DND-41 (cell line): Measurements from ENCODE around the gene SLC4A2.
A peak's percentile ranks its signal among the peaks of the same experiment; 100 is the strongest.
"Not testable (repeated sequence)": the region's sequence is repeated elsewhere in the genome, so short reads cannot be mapped to it uniquely, and the experiment has no call there.

ENCODE experiments used
- ATAC-seq: fragments of 200-7000 bp; cut with Tn5 transposase; 3 replicates; pipeline ENCODE4 v1.9.1; 2021; ENCODE audit warnings: low read depth; ENCODE audit not compliant: insufficient read depth
- DNase-seq: peaks from one replicate; pipeline ENCODE4 v3.0.0-alpha.2; 2020
- H2AFZ ChIP-seq: 2 replicates; pipeline ENCODE4 v1.6.0; 2012; ENCODE audit warnings: low read depth, low read length
- H3K27ac ChIP-seq: 2 replicates; pipeline ENCODE4 v1.5.1; 2012; ENCODE audit warnings: low read length, inconsistent platforms
- H3K27me3 ChIP-seq: fragments of 200-600 bp; sonication (generic); 2 replicates; pipeline ENCODE4 v1.6.0; 2012; ENCODE audit warnings: low read length, mild to moderate bottlenecking, inconsistent platforms; ENCODE audit not compliant: insufficient read depth, poor library complexity
- H3K36me3 ChIP-seq: 2 replicates; pipeline ENCODE4 v1.5.1; 2012; ENCODE audit warnings: low read length, inconsistent platforms; ENCODE audit not compliant: insufficient read depth
- H3K4me1 ChIP-seq: 2 replicates; pipeline ENCODE4 v1.5.1; 2012; ENCODE audit warnings: mild to moderate bottlenecking, low read length; ENCODE audit not compliant: insufficient read depth
- H3K4me2 ChIP-seq: 2 replicates; pipeline ENCODE4 v1.6.0; 2012; ENCODE audit warnings: mild to moderate bottlenecking, moderate library complexity, low read length, inconsistent platforms; ENCODE audit not compliant: insufficient read depth
- H3K4me3 ChIP-seq, 2 experiments: fragments of 200-600 bp in 1 of 2; shearing (Covaris generic) in 1 of 2; 2 replicates each; pipeline ENCODE4 v1.5.1; 2012 to 2016; ENCODE audit warnings: inconsistent platforms in 2 of 2, low read length in 2 of 2, mild to moderate bottlenecking in 2 of 2, low read depth in 1 of 2, moderate library complexity in 1 of 2
- H3K79me2 ChIP-seq: 2 replicates; pipeline ENCODE4 v1.6.0; 2012; ENCODE audit warnings: low read length, inconsistent platforms; ENCODE audit not compliant: insufficient read depth
- H3K9ac ChIP-seq: 2 replicates; pipeline ENCODE4 v1.6.0; 2012; ENCODE audit warnings: low read depth, mild to moderate bottlenecking, inconsistent platforms, low read length, moderate library complexity
- H3K9me3 ChIP-seq: 2 replicates; pipeline ENCODE4 v1.5.1; 2012; ENCODE audit warnings: low read length, moderate library complexity, mild to moderate bottlenecking, inconsistent platforms; ENCODE audit not compliant: insufficient read depth, severe bottlenecking
- H4K20me1 ChIP-seq: 2 replicates; pipeline ENCODE4 v1.6.0; 2012; ENCODE audit warnings: low read length; ENCODE audit not compliant: insufficient read depth
- EZH2 ChIP-seq: IDR thresholded peaks from 3 replicates; pipeline ENCODE4 v1.6.1; 2012; ENCODE audit warnings: borderline replicate concordance, low read depth, mild to moderate bottlenecking, moderate library complexity, low read length, inconsistent platforms; ENCODE audit not compliant: severe bottlenecking
- TF ChIP-seq, protein P1 (sequence below): IDR thresholded peaks from 2 replicates; pipeline ENCODE4 v1.5.1; 2012; ENCODE audit warnings: borderline replicate concordance, low read length, moderate library complexity, mild to moderate bottlenecking; ENCODE audit not compliant: poor library complexity, severe bottlenecking; ENCODE audit errors: extremely low read depth

Gene SLC4A2

DNA sequence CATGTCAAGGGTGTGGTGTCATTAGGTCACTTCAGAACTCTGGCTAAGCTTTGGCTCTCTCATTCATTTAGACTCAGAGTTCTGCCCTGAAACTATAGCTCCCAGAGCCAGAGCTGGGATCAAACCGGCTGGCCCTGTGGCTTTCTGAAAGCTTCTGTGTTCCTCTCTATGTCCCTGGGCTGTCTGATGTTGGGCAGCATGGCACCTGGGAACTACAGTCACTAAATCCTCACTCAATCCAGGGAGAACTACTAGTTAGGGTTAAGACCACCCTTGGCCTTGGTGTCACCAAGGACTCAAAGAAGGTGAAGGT lies 48.3 kb upstream of the SLC4A2 start:
- H3K36me3 ChIP-seq: no peaks in the 10 kb centered on the region
- H4K20me1 ChIP-seq: no peaks in the 10 kb centered on the region
- H3K9me3 ChIP-seq: no peaks in the 10 kb centered on the region
- ATAC-seq: no peak
- no peak overlapping the region for H3K4me3 ChIP-seq
- H3K4me2 ChIP-seq: no peak overlapping the region
- H3K27me3 ChIP-seq: no peaks in the 10 kb centered on the region
- no peaks in the 10 kb centered on the region for H3K79me2 ChIP-seq
- no peak overlapping the region for H3K27ac ChIP-seq
- H2AFZ ChIP-seq: no peak overlapping the region
- TF ChIP-seq, protein P1, sequence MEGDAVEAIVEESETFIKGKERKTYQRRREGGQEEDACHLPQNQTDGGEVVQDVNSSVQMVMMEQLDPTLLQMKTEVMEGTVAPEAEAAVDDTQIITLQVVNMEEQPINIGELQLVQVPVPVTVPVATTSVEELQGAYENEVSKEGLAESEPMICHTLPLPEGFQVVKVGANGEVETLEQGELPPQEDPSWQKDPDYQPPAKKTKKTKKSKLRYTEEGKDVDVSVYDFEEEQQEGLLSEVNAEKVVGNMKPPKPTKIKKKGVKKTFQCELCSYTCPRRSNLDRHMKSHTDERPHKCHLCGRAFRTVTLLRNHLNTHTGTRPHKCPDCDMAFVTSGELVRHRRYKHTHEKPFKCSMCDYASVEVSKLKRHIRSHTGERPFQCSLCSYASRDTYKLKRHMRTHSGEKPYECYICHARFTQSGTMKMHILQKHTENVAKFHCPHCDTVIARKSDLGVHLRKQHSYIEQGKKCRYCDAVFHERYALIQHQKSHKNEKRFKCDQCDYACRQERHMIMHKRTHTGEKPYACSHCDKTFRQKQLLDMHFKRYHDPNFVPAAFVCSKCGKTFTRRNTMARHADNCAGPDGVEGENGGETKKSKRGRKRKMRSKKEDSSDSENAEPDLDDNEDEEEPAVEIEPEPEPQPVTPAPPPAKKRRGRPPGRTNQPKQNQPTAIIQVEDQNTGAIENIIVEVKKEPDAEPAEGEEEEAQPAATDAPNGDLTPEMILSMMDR: no peak
- DNase-seq: no peak
- H3K9ac ChIP-seq: no peak overlapping the region
- peaks cover 25% of the 10 kb centered on the region for H3K4me1 ChIP-seq

DNA sequence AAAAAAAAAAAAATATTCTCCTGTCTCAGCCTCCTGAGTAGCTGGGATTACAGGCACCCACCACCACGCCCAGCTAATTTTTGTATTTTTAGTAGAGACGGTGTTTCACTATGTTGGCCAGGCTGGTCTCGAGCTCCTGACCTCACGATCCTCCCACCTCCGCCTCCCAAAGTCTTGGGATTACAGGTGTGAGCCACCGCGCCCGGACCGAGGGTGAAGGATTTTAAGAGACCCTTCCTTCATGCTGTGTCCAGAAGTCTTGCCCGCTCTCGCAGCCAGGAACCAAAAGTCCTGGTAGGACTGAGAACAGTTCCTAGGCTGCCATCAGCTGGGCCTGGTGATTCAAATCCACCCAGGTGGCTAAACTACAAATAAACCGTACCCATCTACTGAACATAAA lies 47.8 kb upstream of the SLC4A2 start:
- peaks cover 25% of the 10 kb centered on the region for H3K4me1 ChIP-seq
- not testable (repeated sequence) for H3K4me3 ChIP-seq, H3K9me3 ChIP-seq, H3K27ac ChIP-seq, H2AFZ ChIP-seq, H3K4me2 ChIP-seq, H3K27me3 ChIP-seq, ATAC-seq, H3K36me3 ChIP-seq, H4K20me1 ChIP-seq, DNase-seq, H3K9ac ChIP-seq, H3K79me2 ChIP-seq

DNA sequence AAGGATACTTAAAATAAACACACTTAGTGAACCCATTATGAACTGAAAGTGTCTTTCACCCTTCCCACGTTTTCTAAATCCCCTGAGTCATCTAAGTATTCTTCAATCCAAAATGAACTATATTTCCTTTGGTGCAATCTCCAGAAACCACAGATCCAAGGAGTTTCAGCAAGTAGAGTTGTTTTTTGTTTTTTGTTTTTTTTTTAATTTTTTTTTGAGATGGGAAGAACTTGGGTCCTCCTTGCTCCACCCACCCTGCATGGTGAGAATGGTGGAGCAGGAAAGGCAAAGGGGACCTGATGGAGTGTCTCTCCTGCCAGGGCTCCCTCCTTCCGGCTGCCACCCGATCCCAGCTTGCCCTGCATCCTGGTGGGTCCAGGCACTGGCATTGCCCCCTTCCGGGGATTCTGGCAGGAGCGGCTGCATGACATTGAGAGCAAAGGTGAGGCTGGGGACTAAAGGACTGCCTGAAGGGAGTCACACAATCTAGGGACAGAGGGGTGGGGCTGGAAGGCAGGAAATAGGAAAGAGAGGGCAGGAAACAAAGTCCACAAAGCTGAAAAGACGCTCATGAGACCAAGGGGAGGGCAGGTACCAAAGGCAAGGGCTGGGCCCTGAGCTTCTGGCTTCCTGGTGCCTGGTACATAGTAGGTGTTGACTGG lies 47.2 kb upstream of the SLC4A2 start:
- Histone ChIP-seq H3K9ac (no peak overlapping the region), H3K36me3 (no peaks in the 10 kb centered on the region), H3K4me3 (no peak overlapping the region), H3K27me3 (no peaks in the 10 kb centered on the region), H4K20me1 (no peaks in the 10 kb centered on the region), H3K4me1 (peaks cover 27% of the 10 kb centered on the region), H3K27ac (no peak overlapping the region), H3K79me2 (no peaks in the 10 kb centered on the region), H3K4me2 (no peak overlapping the region), H2AFZ (no peak overlapping the region), H3K9me3 (no peaks in the 10 kb centered on the region)
- no peak for DNase-seq
- TF ChIP-seq, protein P1: no peak
- TF ChIP-seq EZH2: no peak
- ATAC-seq: no peak

DNA sequence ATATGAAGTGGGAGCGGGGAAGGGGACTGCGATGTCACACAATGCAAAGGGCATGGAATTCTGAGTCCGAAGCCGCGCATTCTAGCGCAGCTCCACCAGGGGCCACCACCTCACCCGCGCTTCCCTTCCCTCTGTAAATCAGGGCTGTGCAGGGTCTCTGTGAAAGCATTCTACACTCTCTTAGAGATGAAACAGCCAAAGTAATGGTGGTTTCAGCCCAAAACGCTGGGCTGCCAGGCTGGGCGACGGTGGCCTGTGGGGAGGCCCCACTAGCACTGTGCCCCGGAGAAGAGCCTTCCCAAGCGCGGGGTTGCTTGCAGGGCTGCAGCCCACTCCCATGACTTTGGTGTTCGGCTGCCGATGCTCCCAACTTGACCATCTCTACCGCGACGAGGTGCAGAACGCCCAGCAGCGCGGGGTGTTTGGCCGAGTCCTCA lies 46.5 kb upstream of the SLC4A2 start:
- TF ChIP-seq, protein P1: peak; percentile 60
- no peak for TF ChIP-seq EZH2
- H3K36me3 ChIP-seq: no peaks in the 10 kb centered on the region
- no peak overlapping the region for H2AFZ ChIP-seq
- no peaks in the 10 kb centered on the region for H4K20me1 ChIP-seq
- H3K27ac ChIP-seq: no peak overlapping the region
- H3K4me1 ChIP-seq: peaks cover 27% of the 10 kb centered on the region
- no peak overlapping the region for H3K4me2 ChIP-seq
- DNase-seq (no peak), ATAC-seq (no peak)
- no peak overlapping the region for H3K9ac ChIP-seq
- H3K27me3 ChIP-seq: no peaks in the 10 kb centered on the region
- no peak overlapping the region for H3K4me3 ChIP-seq
- no peaks in the 10 kb centered on the region for H3K9me3 ChIP-seq
- no peaks in the 10 kb centered on the region for H3K79me2 ChIP-seq
